DMS153 (cell line): ENCODE results near the gene COX8A.

Source experiments
- DNase-seq: peaks from one replicate; lab custom pipeline; 2025; lab: John Stamatoyannopoulos, UW

Gene COX8A

DNA sequence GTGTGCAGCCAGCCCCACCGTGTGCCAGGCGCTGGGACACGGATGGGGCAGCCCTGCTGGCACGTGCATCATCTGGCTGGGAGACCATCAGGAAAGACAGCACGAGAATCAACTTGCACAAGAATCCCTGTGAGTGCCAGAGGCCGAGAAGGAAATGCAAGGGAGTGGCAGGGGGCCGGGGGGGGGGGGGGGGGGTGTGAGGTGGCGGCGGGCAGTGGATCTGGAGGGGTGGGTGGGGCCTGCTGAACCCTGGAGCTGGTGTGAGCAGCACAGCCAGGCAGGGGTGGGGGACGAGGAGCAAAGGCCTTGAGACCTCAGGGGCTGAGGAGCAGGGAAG lies 47.3 kb downstream of the COX8A start:
- DNase-seq, result no peak

DNA sequence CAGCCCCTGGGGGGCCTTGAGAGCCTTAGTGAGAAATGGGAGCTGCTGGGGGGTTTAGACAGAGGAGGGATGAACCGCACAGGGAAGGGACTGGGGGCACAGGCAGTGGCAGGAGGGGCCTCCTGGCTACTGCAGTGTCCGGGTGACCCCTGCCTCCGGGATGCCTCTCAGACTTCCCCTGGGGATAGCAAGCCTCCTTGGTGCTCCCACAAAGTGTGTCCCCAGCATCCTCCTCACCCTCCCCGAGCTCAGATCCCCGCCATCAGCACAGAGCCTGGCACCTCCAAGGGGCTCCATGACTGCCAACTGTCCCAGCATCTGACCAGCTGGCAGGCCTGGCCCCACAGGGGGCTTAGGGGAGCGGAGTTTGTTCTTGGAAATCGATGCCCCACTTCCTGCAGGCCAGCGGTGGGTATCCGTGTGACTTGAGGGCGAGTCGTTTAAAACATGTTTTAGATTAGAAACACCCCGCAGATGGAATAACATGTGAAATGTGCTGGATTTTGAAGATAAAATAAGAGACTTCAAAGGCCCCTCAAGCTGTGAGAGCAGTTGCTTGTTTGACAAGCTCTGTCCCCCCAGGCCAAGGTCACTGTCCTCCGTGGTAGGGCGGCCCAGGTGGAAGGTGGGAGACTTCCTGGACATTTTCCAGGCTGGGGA lies 47.8 kb downstream of the COX8A start:
- no peak for DNase-seq

DNA sequence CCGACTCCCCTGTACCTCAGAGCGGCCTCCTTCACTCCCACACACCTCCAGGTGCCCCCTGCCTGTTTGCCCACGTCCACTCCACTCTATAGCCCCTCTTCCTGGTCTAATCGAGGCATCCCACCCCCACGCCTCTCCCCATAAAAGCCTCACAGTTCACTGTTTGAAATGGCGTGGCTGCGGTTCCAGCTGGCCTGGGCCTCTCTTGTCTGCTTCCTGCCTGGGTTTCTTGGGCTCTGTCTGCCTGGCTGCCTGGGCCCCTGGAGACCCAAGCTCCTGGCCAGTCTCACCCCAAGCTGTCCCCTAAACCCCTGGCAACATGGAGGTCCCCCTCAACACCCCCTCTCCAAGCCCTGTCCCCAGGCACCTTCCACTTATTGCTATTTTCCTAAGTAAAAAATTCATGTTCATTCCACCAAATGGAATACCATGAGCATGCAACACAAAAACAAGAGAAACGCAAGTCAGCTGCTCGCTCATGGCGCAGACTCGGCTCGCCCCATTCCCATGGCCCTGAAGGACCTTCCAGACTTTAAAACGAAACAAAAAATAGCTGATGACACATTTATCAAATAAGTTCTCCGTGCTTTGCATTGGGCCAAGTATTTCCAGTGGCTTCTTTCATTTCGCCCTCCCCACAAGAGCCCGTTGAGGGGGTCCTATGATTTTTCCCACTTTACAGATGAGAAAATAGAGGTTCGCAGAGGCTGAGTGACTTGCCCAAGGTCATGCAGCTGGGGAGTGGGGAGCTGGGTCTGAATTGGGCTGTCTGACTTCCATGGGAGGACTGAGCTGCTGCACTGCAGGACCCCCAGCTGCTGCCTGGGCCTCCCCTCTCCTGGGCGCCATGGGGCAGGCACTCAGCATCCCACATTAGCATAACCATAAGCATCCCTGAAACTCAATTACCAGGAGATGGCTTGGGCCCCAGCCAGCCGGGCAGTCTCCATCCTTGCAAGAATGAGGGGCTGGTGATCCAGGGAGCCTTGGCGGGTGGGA lies 49.6 kb downstream of the COX8A start:
- DNase-seq, result no peak

DNA sequence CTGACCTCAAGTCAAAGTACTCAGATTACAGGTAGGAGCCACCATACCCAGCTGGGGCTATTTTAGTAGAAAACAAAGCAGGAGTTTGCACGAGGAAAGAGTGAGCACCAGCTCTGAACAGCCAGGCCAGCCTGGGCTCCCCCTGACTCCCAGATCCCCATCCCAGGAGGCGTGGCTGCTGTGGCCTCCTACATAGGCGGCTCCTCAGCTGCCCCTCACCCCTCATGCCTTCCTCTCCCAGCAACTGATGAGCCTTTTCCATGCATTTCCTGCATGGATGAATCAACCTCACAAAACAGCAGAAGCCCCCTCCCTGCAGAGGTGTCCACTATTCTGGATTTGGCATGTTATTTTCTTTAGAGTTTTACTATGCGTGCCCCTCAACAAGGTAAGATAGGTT lies 50.8 kb downstream of the COX8A start:
- DNase-seq, result no peak
